Measurements from ENCODE around the gene ITPKC. TPM values are rescaled to one million over a fixed set of nuclear protein-coding genes. Genes with fewer than 3 reads are reported as not detected.
"Not testable (repeated sequence)": the region's sequence is repeated elsewhere in the genome, so short reads cannot be mapped to it uniquely, and the experiment has no call there.

Gene ITPKC
- total RNA-seq, 1 donor from 2014 or later: 19.7 TPM

DNA sequence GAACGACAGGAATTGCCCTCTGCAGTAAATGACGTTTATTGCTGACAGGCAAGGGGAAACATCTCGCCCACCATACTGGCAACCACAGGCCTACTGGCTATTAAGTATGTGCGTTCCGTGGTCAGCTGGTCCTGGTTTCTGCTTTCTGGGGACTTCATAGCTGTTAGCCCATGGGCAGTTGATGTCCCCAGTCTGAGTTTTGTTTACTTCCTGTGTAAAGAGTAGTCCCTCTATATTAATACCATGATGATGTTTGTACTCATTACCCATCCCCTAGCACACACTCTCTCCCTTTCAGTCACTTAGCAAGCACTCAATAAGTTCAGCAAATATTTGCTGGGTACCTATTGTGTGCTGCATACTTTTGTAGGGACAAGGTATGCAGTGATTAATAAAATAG, 52.0 kb downstream of the ITPKC start:
- H3K36me3 Mint-ChIP-seq (ENCODE audit: low read depth, unreplicated experiment): peaks cover 29% of the 10 kb centered on the region
- peaks cover 13% of the 10 kb centered on the region for H3K36me3 ChIP-seq (ENCODE audit: insufficient read depth, low read length)
- H3K4me2 ChIP-seq (ENCODE audit: low read length): no peak overlapping the region
- no peak for FAIRE-seq
- H3K4me3 ChIP-seq (ENCODE audit: insufficient read depth, low read depth, low read length): no peak overlapping the region
- H3K4me1 ChIP-seq (ENCODE audit: insufficient read depth, low read length): no peaks in the 10 kb centered on the region
- H3K27ac ChIP-seq (ENCODE audit: low read depth, low read length): no peak overlapping the region
- H3K9ac ChIP-seq (ENCODE audit: low read length): no peak overlapping the region
- no peak overlapping the region for H3K4me3 Mint-ChIP-seq (ENCODE audit: unreplicated experiment)
- peaks cover 3% of the 10 kb centered on the region for H3K9me3 Mint-ChIP-seq (ENCODE audit: unreplicated experiment)
- no peaks in the 10 kb centered on the region for H3K27me3 Mint-ChIP-seq (ENCODE audit: low read depth, unreplicated experiment)
- no peak overlapping the region for H2AFZ ChIP-seq (ENCODE audit: low read depth, low read length)
- DNase-seq (ENCODE audit: low read depth): no peak
- no peaks in the 10 kb centered on the region for H3K79me2 ChIP-seq (ENCODE audit: insufficient read depth, low read length)
- no peak overlapping the region for H3K27ac Mint-ChIP-seq (ENCODE audit: unreplicated experiment)
- TF ChIP-seq, protein P1, sequence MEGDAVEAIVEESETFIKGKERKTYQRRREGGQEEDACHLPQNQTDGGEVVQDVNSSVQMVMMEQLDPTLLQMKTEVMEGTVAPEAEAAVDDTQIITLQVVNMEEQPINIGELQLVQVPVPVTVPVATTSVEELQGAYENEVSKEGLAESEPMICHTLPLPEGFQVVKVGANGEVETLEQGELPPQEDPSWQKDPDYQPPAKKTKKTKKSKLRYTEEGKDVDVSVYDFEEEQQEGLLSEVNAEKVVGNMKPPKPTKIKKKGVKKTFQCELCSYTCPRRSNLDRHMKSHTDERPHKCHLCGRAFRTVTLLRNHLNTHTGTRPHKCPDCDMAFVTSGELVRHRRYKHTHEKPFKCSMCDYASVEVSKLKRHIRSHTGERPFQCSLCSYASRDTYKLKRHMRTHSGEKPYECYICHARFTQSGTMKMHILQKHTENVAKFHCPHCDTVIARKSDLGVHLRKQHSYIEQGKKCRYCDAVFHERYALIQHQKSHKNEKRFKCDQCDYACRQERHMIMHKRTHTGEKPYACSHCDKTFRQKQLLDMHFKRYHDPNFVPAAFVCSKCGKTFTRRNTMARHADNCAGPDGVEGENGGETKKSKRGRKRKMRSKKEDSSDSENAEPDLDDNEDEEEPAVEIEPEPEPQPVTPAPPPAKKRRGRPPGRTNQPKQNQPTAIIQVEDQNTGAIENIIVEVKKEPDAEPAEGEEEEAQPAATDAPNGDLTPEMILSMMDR (IDR thresholded peaks at IDR 0.05; ENCODE audit: insufficient read depth, low read depth, low read length): no peak
- TF ChIP-seq EZH2 (IDR thresholded peaks at IDR 0.05; ENCODE audit: insufficient read depth, low read length): no peak
- no peaks in the 10 kb centered on the region for H3K9me3 ChIP-seq (ENCODE audit: insufficient read depth, low read depth, low read length)
- peaks cover 17% of the 10 kb centered on the region for H4K20me1 ChIP-seq (ENCODE audit: insufficient read depth, low read length)
- H3K27me3 ChIP-seq (ENCODE audit: insufficient read depth, low read length): no peaks in the 10 kb centered on the region
- peaks cover 6% of the 10 kb centered on the region for H3K4me1 Mint-ChIP-seq (ENCODE audit: low read depth, unreplicated experiment)

DNA sequence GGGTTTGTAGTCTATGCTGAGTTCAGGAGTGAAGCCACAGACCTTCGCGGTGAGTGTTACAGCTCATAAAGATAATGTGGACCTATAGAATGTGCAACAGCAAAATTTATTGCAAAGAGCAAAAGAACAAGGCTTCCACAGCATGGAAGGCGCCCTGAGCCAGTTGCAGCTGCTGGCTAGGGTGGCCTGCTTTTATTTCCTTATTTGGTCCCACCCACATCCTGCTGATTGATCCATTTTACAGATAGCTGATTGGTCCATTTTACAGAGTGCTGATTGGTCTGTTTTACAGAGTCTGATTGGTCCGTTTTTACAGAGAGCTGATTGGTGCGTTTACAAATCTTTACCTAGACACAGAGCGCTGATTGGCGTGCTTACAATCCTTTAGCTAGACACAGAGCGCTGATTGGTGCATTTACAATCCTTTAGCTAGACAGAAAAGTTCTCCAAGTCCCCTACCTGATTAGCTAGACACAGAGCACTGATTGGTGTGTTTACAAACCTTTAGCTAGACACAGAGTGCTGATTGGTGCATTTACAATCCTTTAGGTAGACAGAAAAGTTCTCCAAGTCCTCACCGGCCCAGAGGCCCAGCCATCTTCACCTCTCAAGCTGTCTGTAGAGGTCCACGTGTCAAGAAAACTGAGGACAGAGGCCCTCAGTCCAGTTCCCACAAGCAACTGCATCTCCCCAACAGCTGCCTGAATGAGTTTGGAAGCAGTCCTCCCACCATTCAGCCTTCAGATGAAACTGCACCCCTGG, 54.4 kb downstream of the ITPKC start:
- not testable (repeated sequence) for H3K9ac ChIP-seq (ENCODE audit: low read length); FAIRE-seq; H3K36me3 ChIP-seq (ENCODE audit: insufficient read depth, low read length); DNase-seq (ENCODE audit: low read depth); H3K9me3 Mint-ChIP-seq (ENCODE audit: unreplicated experiment); H3K27ac ChIP-seq (ENCODE audit: low read depth, low read length); H3K4me3 ChIP-seq (ENCODE audit: insufficient read depth, low read depth, low read length); H3K27ac Mint-ChIP-seq (ENCODE audit: unreplicated experiment); H3K27me3 Mint-ChIP-seq (ENCODE audit: low read depth, unreplicated experiment); H3K79me2 ChIP-seq (ENCODE audit: insufficient read depth, low read length); H3K4me2 ChIP-seq (ENCODE audit: low read length); H4K20me1 ChIP-seq (ENCODE audit: insufficient read depth, low read length); H3K4me3 Mint-ChIP-seq (ENCODE audit: unreplicated experiment); H2AFZ ChIP-seq (ENCODE audit: low read depth, low read length); H3K9me3 ChIP-seq (ENCODE audit: insufficient read depth, low read depth, low read length); H3K4me1 ChIP-seq (ENCODE audit: insufficient read depth, low read length); H3K27me3 ChIP-seq (ENCODE audit: insufficient read depth, low read length)
- peaks cover 10% of the 10 kb centered on the region for H3K4me1 Mint-ChIP-seq (ENCODE audit: low read depth, unreplicated experiment)
- peaks cover 17% of the 10 kb centered on the region for H3K36me3 Mint-ChIP-seq (ENCODE audit: low read depth, unreplicated experiment)

DNA sequence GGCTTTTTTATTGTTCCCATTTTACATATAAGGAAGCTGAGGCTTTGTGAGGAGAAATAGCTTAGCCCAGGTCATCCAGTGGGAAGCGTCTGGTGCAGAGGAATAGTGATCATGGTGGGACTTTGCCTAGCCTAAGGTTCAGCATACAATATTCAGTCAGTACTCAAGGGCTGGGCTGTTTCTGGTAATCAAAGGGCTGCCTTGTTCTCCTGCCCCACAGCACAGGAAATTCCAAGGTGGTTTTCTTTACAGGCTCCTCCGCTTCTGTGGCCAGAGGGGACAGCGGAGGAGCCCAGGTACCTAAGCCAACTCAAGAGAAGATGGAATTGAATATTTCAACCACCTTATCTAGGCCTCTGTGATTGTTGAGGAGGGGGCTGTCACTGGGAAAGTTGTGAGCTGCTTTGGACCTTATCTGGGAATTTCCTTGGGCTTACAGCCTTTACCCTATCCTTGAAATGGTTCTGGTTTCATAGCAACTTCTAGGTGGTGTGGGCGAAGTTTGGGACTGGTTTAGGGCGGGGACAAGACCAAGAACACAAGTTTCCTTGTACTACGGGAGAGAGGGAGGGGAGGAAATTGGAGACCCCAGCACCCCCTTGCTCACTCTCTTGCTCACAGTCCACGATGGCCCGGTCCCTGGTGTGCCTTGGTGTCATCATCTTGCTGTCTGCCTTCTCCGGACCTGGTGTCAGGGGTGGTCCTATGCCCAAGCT, 58.2 kb downstream of the ITPKC start, which contains the start of gene MIA:
Gene MIA (plus strand): TSS at position 606 of the 716 bp plus-strand sequence. CDS start 22 bp downstream, at position 628.
- TF ChIP-seq, protein P1 (IDR thresholded peaks at IDR 0.05; ENCODE audit: insufficient read depth, low read depth, low read length): no peak
- TF ChIP-seq EZH2 (IDR thresholded peaks at IDR 0.05; ENCODE audit: insufficient read depth, low read length): no peak
- no peaks in the 10 kb centered on the region for H3K27me3 Mint-ChIP-seq (ENCODE audit: low read depth, unreplicated experiment)
- Histone ChIP-seq H3K4me3 (ENCODE audit: insufficient read depth, low read depth, low read length) (no peak within 1 kb of the TSS), H3K27ac (ENCODE audit: low read depth, low read length) (no peak within 1 kb of the TSS), H3K4me1 (ENCODE audit: insufficient read depth, low read length) (peaks cover 22% of the 10 kb centered on the region), H4K20me1 (ENCODE audit: insufficient read depth, low read length) (peaks cover 2% of the 10 kb centered on the region), H2AFZ (ENCODE audit: low read depth, low read length) (no peak within 1 kb of the TSS), H3K9me3 (ENCODE audit: insufficient read depth, low read depth, low read length) (no peaks in the 10 kb centered on the region), H3K4me2 (ENCODE audit: low read length) (peak within 1 kb of the TSS; percentile 48), H3K9ac (ENCODE audit: low read length) (no peak within 1 kb of the TSS), H3K79me2 (ENCODE audit: insufficient read depth, low read length) (no peaks in the 10 kb centered on the region), H3K36me3 (ENCODE audit: insufficient read depth, low read length) (no peaks in the 10 kb centered on the region), H3K27me3 (ENCODE audit: insufficient read depth, low read length) (no peaks in the 10 kb centered on the region)
- H3K9me3 Mint-ChIP-seq (ENCODE audit: unreplicated experiment): peaks cover 3% of the 10 kb centered on the region
- H3K4me3 Mint-ChIP-seq (ENCODE audit: unreplicated experiment): peak within 1 kb of the TSS; percentile 68
- FAIRE-seq (no peak), DNase-seq (ENCODE audit: low read depth) (no peak)
- H3K27ac Mint-ChIP-seq (ENCODE audit: unreplicated experiment): peak within 1 kb of the TSS; percentile 53
- H3K4me1 Mint-ChIP-seq (ENCODE audit: low read depth, unreplicated experiment): peaks cover 10% of the 10 kb centered on the region
- H3K36me3 Mint-ChIP-seq (ENCODE audit: low read depth, unreplicated experiment): peaks cover 16% of the 10 kb centered on the region

Measured in astrocyte (in vitro differentiated cells and primary cell).